ENCODE results near the gene WHAMM. TPM values are rescaled to one million over a fixed set of nuclear protein-coding genes. Genes with fewer than 3 reads are reported as not detected.
"Not testable (repeated sequence)": the region's sequence is repeated elsewhere in the genome, so short reads cannot be mapped to it uniquely, and the experiment has no call there.

WHAMM gene
- total RNA-seq, 6 experiments from 2014 or later, result 3.7 to 6.5 (median 4.7) TPM

DNA sequence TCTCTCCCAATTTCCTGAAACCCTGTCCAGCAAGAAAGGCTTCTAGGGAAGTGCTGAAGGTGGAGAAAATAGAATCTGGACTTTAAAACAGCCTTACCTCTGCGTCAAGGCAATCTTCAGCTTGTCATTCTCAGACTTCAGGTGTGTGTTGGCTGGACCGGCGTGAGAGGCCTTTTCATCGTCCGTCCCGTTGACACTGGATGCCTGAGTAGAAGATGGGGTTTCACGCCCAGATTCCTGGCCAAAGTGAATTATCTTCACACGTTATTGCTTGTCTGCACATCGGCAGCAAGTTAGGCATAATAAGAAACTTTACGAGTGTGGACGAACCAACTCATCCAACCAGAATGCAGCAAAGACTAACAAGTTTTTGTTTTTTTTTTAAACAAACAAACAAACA lies 49.5 kb downstream of the WHAMM start:
- peak in 1 of 3 donors; percentile 17 for DNase-seq
- no peak overlapping the region for H3K27ac ChIP-seq
- no peaks in the 10 kb centered on the region for H3K9me3 ChIP-seq
- intact Hi-C loops (cut with DNase I), result loop anchor here in 1 of 2 donors (10.0 kb wide), 1 partner anchor 146 kb away; no protein-coding TSS in a partner anchor
- H3K4me1 ChIP-seq, result no peaks in the 10 kb centered on the region
- ATAC-seq, result no peak
- H3K36me3 ChIP-seq, result peaks cover 0 to 9% (median 0%) of the 10 kb centered on the region in 4 donors
- H3K4me3 ChIP-seq, result no peak overlapping the region
- TF ChIP-seq POLR2A (IDR thresholded peaks at IDR 0.05) (no peak), CTCF (IDR thresholded peaks at IDR 0.05) (no peak)
- no peaks in the 10 kb centered on the region for H3K27me3 ChIP-seq
- WGBS (ENCODE audit: insufficient coverage, low coverage, low lambda C conversion rate, missing lambda C conversion rate), result 96% methylated on average over 11 of the region's 11 CpGs

GRCh38 chr15:82862886-82863285 lies 53.5 kb downstream of the WHAMM start:
- Histone ChIP-seq H3K9me3 (no peaks in the 10 kb centered on the region), H3K4me3 (no peak overlapping the region), H3K4me1 (no peaks in the 10 kb centered on the region), H3K27me3 (no peaks in the 10 kb centered on the region), H3K36me3 (peaks cover 0 to 9% (median 0%) of the 10 kb centered on the region in 4 donors), H3K27ac (no peak overlapping the region)
- ATAC-seq (peak in 1 of 4 donors; percentile 13), DNase-seq (peak in 1 of 3 donors; percentile 23)
- intact Hi-C loops (cut with DNase I), result no loop called here
- no peak for TF ChIP-seq CTCF (IDR thresholded peaks at IDR 0.05)
- TF ChIP-seq POLR2A (IDR thresholded peaks at IDR 0.05), result no peak
- 88% methylated on average over 6 of the region's 6 CpGs for WGBS (ENCODE audit: insufficient coverage, low coverage, low lambda C conversion rate, missing lambda C conversion rate)

- no peaks in the 10 kb centered on the region for H3K4me1 ChIP-seq
- intact Hi-C loops (cut with DNase I), result no loop called here
- H3K27me3 ChIP-seq, result no peaks in the 10 kb centered on the region
- no peak overlapping the region for H3K27ac ChIP-seq
- DNase-seq (no peak), ATAC-seq (no peak)
- H3K4me3 ChIP-seq, result no peak overlapping the region
- no peaks in the 10 kb centered on the region for H3K9me3 ChIP-seq
- 57% methylated on average over 1 of the region's 2 CpGs for WGBS (ENCODE audit: insufficient coverage, low coverage, low lambda C conversion rate, missing lambda C conversion rate)
- TF ChIP-seq POLR2A (IDR thresholded peaks at IDR 0.05), result no peak
- no peak for TF ChIP-seq CTCF (IDR thresholded peaks at IDR 0.05)
- H3K36me3 ChIP-seq, result no peaks in the 10 kb centered on the region
Observed at GRCh38 chr15:82864967-82865366, 55.5 kb downstream of the WHAMM start.

- H3K36me3 ChIP-seq; H3K4me1 ChIP-seq; H3K27me3 ChIP-seq; intact Hi-C loops (cut with DNase I); H3K4me3 ChIP-seq; H3K27ac ChIP-seq; H3K9me3 ChIP-seq; ATAC-seq: not testable (repeated sequence)
- DNase-seq, result peak in 1 of 3 donors; percentile 23
- 64% methylated on average over 3 of the region's 4 CpGs for WGBS (ENCODE audit: insufficient coverage, low coverage, low lambda C conversion rate, missing lambda C conversion rate)
Observed at GRCh38 chr15:82865581-82865980, 56.2 kb downstream of the WHAMM start.

DNA sequence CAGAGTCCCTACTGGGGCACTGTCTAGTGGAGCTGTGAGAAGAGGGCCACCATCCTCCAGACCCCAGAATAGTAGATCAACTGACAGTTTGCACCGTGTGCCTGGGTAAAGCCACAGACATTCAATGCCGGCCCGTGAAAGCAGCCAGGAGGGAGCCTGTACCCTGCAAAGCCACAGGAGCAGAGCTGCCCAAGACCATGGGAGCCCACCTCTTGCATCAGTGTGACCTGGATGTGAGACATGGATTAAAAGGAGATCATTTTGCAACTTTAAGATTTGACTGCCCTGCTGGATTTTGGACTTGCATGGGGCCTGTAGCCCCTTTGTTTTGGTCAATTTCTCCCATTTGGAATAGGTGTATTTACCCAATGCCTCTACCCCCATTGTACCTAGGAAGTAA lies 56.6 kb downstream of the WHAMM start:
- H3K36me3 ChIP-seq; H3K4me1 ChIP-seq; H3K27me3 ChIP-seq; H3K4me3 ChIP-seq; H3K9me3 ChIP-seq; H3K27ac ChIP-seq; intact Hi-C loops (cut with DNase I); ATAC-seq: not testable (repeated sequence)
- WGBS (ENCODE audit: insufficient coverage, low coverage, low lambda C conversion rate, missing lambda C conversion rate), result no CpG with 5 or more reads among the region's 3 CpGs
- DNase-seq, result peak in 1 of 3 donors; percentile 12
